ENCODE measurements around the gene GOLPH3.
"Not testable (repeated sequence)": the region's sequence is repeated elsewhere in the genome, so short reads cannot be mapped to it uniquely, and the experiment has no call there.

GOLPH3 gene

GRCh38 chr5:32172186-32172911 is 1.8 kb downstream of the GOLPH3 start:
- peak overlapping the region; percentile 45 for H3K4me2 ChIP-seq (ENCODE audit: insufficient read depth, low read length, poor library complexity, severe bottlenecking)
- H3K23ac ChIP-seq (ENCODE audit: low read depth, low read length, poor library complexity); H2BK12ac ChIP-seq (ENCODE audit: low read length); H2BK15ac ChIP-seq (ENCODE audit: low read length); H3K4me1 ChIP-seq (ENCODE audit: control insufficient read depth in 2 of 2, insufficient read depth in 1 of 2, low read depth in 1 of 2, low read length in 2 of 2); H2AFZ ChIP-seq (ENCODE audit: low read length); H3K14ac ChIP-seq (ENCODE audit: low read length); H3K9ac ChIP-seq (ENCODE audit: low read depth, low read length, poor library complexity); H3K18ac ChIP-seq (ENCODE audit: low read length); H4K8ac ChIP-seq (ENCODE audit: low read depth, low read length); DNase-seq (ENCODE audit: low spot score); H2AK5ac ChIP-seq (ENCODE audit: low read depth, low read length); H2BK120ac ChIP-seq (ENCODE audit: low read depth, low read length); H3K79me1 ChIP-seq (ENCODE audit: low read depth, low read length); H2BK5ac ChIP-seq (ENCODE audit: low read length); H4K91ac ChIP-seq (ENCODE audit: low read depth, low read length, poor library complexity); H3K27me3 ChIP-seq (ENCODE audit: control insufficient read depth in 3 of 3, insufficient read depth in 3 of 3, low read depth in 1 of 3, low read length in 3 of 3); H3K9me3 ChIP-seq (replicated peaks in 1 of 2; ENCODE audit: control insufficient read depth in 2 of 2, insufficient read depth in 1 of 2, low read depth in 1 of 2, low read length in 2 of 2); H3K27ac ChIP-seq (replicated peaks; ENCODE audit: low read length); H3K4ac ChIP-seq (ENCODE audit: low read length): not testable (repeated sequence)
- peak overlapping the region; percentile 92 to 97 for H3K4me3 ChIP-seq (ENCODE audit: low read length in 2 of 2)
- H3K36me3 ChIP-seq (replicated peaks in 1 of 2; ENCODE audit: control insufficient read depth in 2 of 2, insufficient read depth in 2 of 2, low read length in 2 of 2) = peaks cover 10 to 49% of the 10 kb centered on the region in 2 donors
- no CpG with 5 or more reads among the region's 34 CpGs for WGBS, 2 donors (ENCODE audit: extremely low coverage in 2 of 2, insufficient read length in 2 of 2, insufficient replicate concordance in 1 of 2)

GRCh38 chr5:32170303-32171151 is 3.6 kb downstream of the GOLPH3 start:
- Histone ChIP-seq H3K4me3 (ENCODE audit: low read length in 2 of 2) (no peak overlapping the region), H3K79me1 (ENCODE audit: low read depth, low read length) (peaks cover 4% of the 10 kb centered on the region), H3K4ac (ENCODE audit: low read length) (no peak overlapping the region), H3K14ac (ENCODE audit: low read length) (no peak overlapping the region), H3K9ac (ENCODE audit: low read depth, low read length, poor library complexity) (no peak overlapping the region), H2AFZ (ENCODE audit: low read length) (no peak overlapping the region), H3K4me2 (ENCODE audit: insufficient read depth, low read length, poor library complexity, severe bottlenecking) (no peak overlapping the region), H3K27ac (replicated peaks; ENCODE audit: low read length) (no peak overlapping the region), H3K23ac (ENCODE audit: low read depth, low read length, poor library complexity) (no peak overlapping the region), H2BK12ac (ENCODE audit: low read length) (no peak overlapping the region), H3K27me3 (ENCODE audit: control insufficient read depth in 3 of 3, insufficient read depth in 3 of 3, low read depth in 1 of 3, low read length in 3 of 3) (peaks cover 0 to 2% (median 0%) of the 10 kb centered on the region in 3 experiments), H3K9me3 (replicated peaks in 1 of 2; ENCODE audit: control insufficient read depth in 2 of 2, insufficient read depth in 1 of 2, low read depth in 1 of 2, low read length in 2 of 2) (peaks cover 0 to 10% of the 10 kb centered on the region in 2 donors), H4K91ac (ENCODE audit: low read depth, low read length, poor library complexity) (no peak overlapping the region), H2BK15ac (ENCODE audit: low read length) (no peak overlapping the region), H3K18ac (ENCODE audit: low read length) (no peak overlapping the region), H2BK5ac (ENCODE audit: low read length) (no peak overlapping the region), H4K8ac (ENCODE audit: low read depth, low read length) (no peak overlapping the region), H2AK5ac (ENCODE audit: low read depth, low read length) (no peak overlapping the region), H3K4me1 (ENCODE audit: control insufficient read depth in 2 of 2, insufficient read depth in 1 of 2, low read depth in 1 of 2, low read length in 2 of 2) (peaks cover 1 to 4% of the 10 kb centered on the region in 2 donors), H2BK120ac (ENCODE audit: low read depth, low read length) (no peak overlapping the region), H3K36me3 (replicated peaks in 1 of 2; ENCODE audit: control insufficient read depth in 2 of 2, insufficient read depth in 2 of 2, low read length in 2 of 2) (peaks cover 10 to 67% of the 10 kb centered on the region in 2 donors)
- DNase-seq (ENCODE audit: low spot score) = no peak
- WGBS, 2 donors (ENCODE audit: extremely low coverage in 2 of 2, insufficient read length in 2 of 2, insufficient replicate concordance in 1 of 2) = no CpG with 5 or more reads among the region's 5 CpGs

- no peak overlapping the region for H4K8ac ChIP-seq (ENCODE audit: low read depth, low read length)
- H2BK12ac ChIP-seq (ENCODE audit: low read length) = no peak overlapping the region
- H2AFZ ChIP-seq (ENCODE audit: low read length) = no peak overlapping the region
- peaks cover 10 to 85% of the 10 kb centered on the region in 2 donors for H3K36me3 ChIP-seq (replicated peaks in 1 of 2; ENCODE audit: control insufficient read depth in 2 of 2, insufficient read depth in 2 of 2, low read length in 2 of 2)
- no peak overlapping the region for H3K27ac ChIP-seq (replicated peaks; ENCODE audit: low read length)
- no peak overlapping the region for H3K9ac ChIP-seq (ENCODE audit: low read depth, low read length, poor library complexity)
- H3K79me1 ChIP-seq (ENCODE audit: low read depth, low read length) = peaks cover 2% of the 10 kb centered on the region
- H3K23ac ChIP-seq (ENCODE audit: low read depth, low read length, poor library complexity) = no peak overlapping the region
- no peak overlapping the region for H3K18ac ChIP-seq (ENCODE audit: low read length)
- no peak overlapping the region for H4K91ac ChIP-seq (ENCODE audit: low read depth, low read length, poor library complexity)
- no peak overlapping the region for H2BK15ac ChIP-seq (ENCODE audit: low read length)
- no peak overlapping the region for H2AK5ac ChIP-seq (ENCODE audit: low read depth, low read length)
- H3K27me3 ChIP-seq (ENCODE audit: control insufficient read depth in 3 of 3, insufficient read depth in 3 of 3, low read depth in 1 of 3, low read length in 3 of 3) = peaks cover 0 to 2% (median 0%) of the 10 kb centered on the region in 3 experiments
- H3K4me2 ChIP-seq (ENCODE audit: insufficient read depth, low read length, poor library complexity, severe bottlenecking) = no peak overlapping the region
- no peak overlapping the region for H2BK120ac ChIP-seq (ENCODE audit: low read depth, low read length)
- no peak overlapping the region for H2BK5ac ChIP-seq (ENCODE audit: low read length)
- H3K14ac ChIP-seq (ENCODE audit: low read length) = no peak overlapping the region
- H3K4me3 ChIP-seq (ENCODE audit: low read length in 2 of 2) = no peak overlapping the region
- no peak for DNase-seq (ENCODE audit: low spot score)
- peaks cover 1 to 2% of the 10 kb centered on the region in 2 donors for H3K4me1 ChIP-seq (ENCODE audit: control insufficient read depth in 2 of 2, insufficient read depth in 1 of 2, low read depth in 1 of 2, low read length in 2 of 2)
- H3K4ac ChIP-seq (ENCODE audit: low read length) = no peak overlapping the region
- H3K9me3 ChIP-seq (replicated peaks in 1 of 2; ENCODE audit: control insufficient read depth in 2 of 2, insufficient read depth in 1 of 2, low read depth in 1 of 2, low read length in 2 of 2) = peaks cover 0 to 15% of the 10 kb centered on the region in 2 donors
- WGBS, 2 donors (ENCODE audit: extremely low coverage in 2 of 2, insufficient read length in 2 of 2, insufficient replicate concordance in 1 of 2) = no CpG with 5 or more reads among the region's 9 CpGs
Measured at GRCh38 chr5:32168460-32169033, 5.6 kb downstream of the GOLPH3 start.

- H2AFZ ChIP-seq (ENCODE audit: low read length) = no peak overlapping the region
- H2BK120ac ChIP-seq (ENCODE audit: low read depth, low read length) = no peak overlapping the region
- no peak overlapping the region for H4K91ac ChIP-seq (ENCODE audit: low read depth, low read length, poor library complexity)
- no peak overlapping the region for H3K9ac ChIP-seq (ENCODE audit: low read depth, low read length, poor library complexity)
- H3K4me1 ChIP-seq (ENCODE audit: control insufficient read depth in 2 of 2, insufficient read depth in 1 of 2, low read depth in 1 of 2, low read length in 2 of 2) = peaks cover 0 to 2% of the 10 kb centered on the region in 2 donors
- H3K79me1 ChIP-seq (ENCODE audit: low read depth, low read length) = peaks cover 6% of the 10 kb centered on the region
- no peak overlapping the region for H3K4ac ChIP-seq (ENCODE audit: low read length)
- no peak overlapping the region for H3K4me3 ChIP-seq (ENCODE audit: low read length in 2 of 2)
- H3K14ac ChIP-seq (ENCODE audit: low read length) = no peak overlapping the region
- no peak overlapping the region for H3K23ac ChIP-seq (ENCODE audit: low read depth, low read length, poor library complexity)
- no peak overlapping the region for H3K27ac ChIP-seq (replicated peaks; ENCODE audit: low read length)
- H2BK5ac ChIP-seq (ENCODE audit: low read length) = no peak overlapping the region
- no peak for DNase-seq (ENCODE audit: low spot score)
- H3K18ac ChIP-seq (ENCODE audit: low read length) = no peak overlapping the region
- H2BK12ac ChIP-seq (ENCODE audit: low read length) = no peak overlapping the region
- H3K36me3 ChIP-seq (replicated peaks in 1 of 2; ENCODE audit: control insufficient read depth in 2 of 2, insufficient read depth in 2 of 2, low read length in 2 of 2) = peaks cover 10 to 84% of the 10 kb centered on the region in 2 donors
- no peak overlapping the region for H3K4me2 ChIP-seq (ENCODE audit: insufficient read depth, low read length, poor library complexity, severe bottlenecking)
- no peak overlapping the region for H4K8ac ChIP-seq (ENCODE audit: low read depth, low read length)
- H2AK5ac ChIP-seq (ENCODE audit: low read depth, low read length) = no peak overlapping the region
- peaks cover 0 to 2% (median 0%) of the 10 kb centered on the region in 3 experiments for H3K27me3 ChIP-seq (ENCODE audit: control insufficient read depth in 3 of 3, insufficient read depth in 3 of 3, low read depth in 1 of 3, low read length in 3 of 3)
- no peak overlapping the region for H2BK15ac ChIP-seq (ENCODE audit: low read length)
- H3K9me3 ChIP-seq (replicated peaks in 1 of 2; ENCODE audit: control insufficient read depth in 2 of 2, insufficient read depth in 1 of 2, low read depth in 1 of 2, low read length in 2 of 2) = peaks cover 0 to 15% of the 10 kb centered on the region in 2 donors
- no CpG with 5 or more reads among the region's 3 CpGs for WGBS, 2 donors (ENCODE audit: extremely low coverage in 2 of 2, insufficient read length in 2 of 2, insufficient replicate concordance in 1 of 2)
Measured at GRCh38 chr5:32165597-32165996, 8.5 kb downstream of the GOLPH3 start.
